H1 (cell line): ENCODE data around the gene CACNA1F. TPM values are rescaled to one million over a fixed set of nuclear protein-coding genes. Genes with fewer than 3 reads are reported as not detected.
A peak's percentile ranks its signal among the peaks of the same experiment; 100 is the strongest.

Experiments used
- CTCF ChIA-PET: fragments of 300-600 bp; sonication (Branson Sonifier 250); formaldehyde crosslinking; loops from one replicate; lab custom pipeline; 2021; ENCODE audit not compliant: partially characterized antibody; lab: Charles Lee
- POLR2A ChIA-PET: fragments of 300-600 bp; sonication (Branson Sonifier 250); formaldehyde crosslinking; loops from one replicate; lab custom pipeline; 2021; ENCODE audit warnings: inconsistent platforms; ENCODE audit not compliant: partially characterized antibody; lab: Charles Lee
- DNase-seq, 2 experiments: peaks; one replicate each; pipeline versions ENCODE4 v3.0.0 to v3.0.0-alpha.2; 2010 to 2022; ENCODE audit warnings: low spot score in 2 of 2, low read depth in 1 of 2, mixed read lengths in 1 of 2
- FAIRE-seq: peaks from 2 replicates; lab custom pipeline; 2011; peaks lifted over from hg19 to GRCh38; lab: Jason Lieb, UNC
- H2AFZ ChIP-seq: 2 replicates; pipeline ENCODE4 v1.8.1; 2012; ENCODE audit warnings: low read length, inconsistent platforms
- H2AK5ac ChIP-seq: 2 replicates; pipeline ENCODE4 v1.6.1; 2013; ENCODE audit warnings: low read depth, low read length
- H2BK120ac ChIP-seq: replicated peaks from 2 replicates; pipeline ENCODE3; 2013; ENCODE audit warnings: low read depth, low read length, inconsistent platforms
- H2BK12ac ChIP-seq: 2 replicates; pipeline ENCODE4 v1.6.1; 2013; ENCODE audit warnings: low read depth, low read length
- H2BK15ac ChIP-seq: 2 replicates; pipeline ENCODE4 v1.6.1; 2013; ENCODE audit warnings: low read length
- H2BK20ac ChIP-seq: 2 replicates; pipeline ENCODE4 v1.6.1; 2013; ENCODE audit warnings: low read length
- H2BK5ac ChIP-seq: 2 replicates; pipeline ENCODE4 v1.6.1; 2013; ENCODE audit warnings: low read depth, low read length
- H3K14ac ChIP-seq: 2 replicates; pipeline ENCODE4 v1.6.1; 2013; ENCODE audit warnings: inconsistent platforms; ENCODE audit not compliant: insufficient read length
- H3K18ac ChIP-seq: 2 replicates; pipeline ENCODE4 v1.6.1; 2013; ENCODE audit warnings: low read length; ENCODE audit errors: extremely low read depth
- H3K23ac ChIP-seq: 2 replicates; pipeline ENCODE4 v1.6.1; 2013; ENCODE audit warnings: inconsistent platforms; ENCODE audit not compliant: insufficient read length
- H3K23me2 ChIP-seq: 2 replicates; pipeline ENCODE4 v1.6.1; 2013; ENCODE audit warnings: low read depth, low read length
- H3K27ac ChIP-seq: 2 replicates; pipeline ENCODE4 v1.6.1; 2011; ENCODE audit warnings: low read depth, low read length, inconsistent platforms
- H3K27me3 ChIP-seq, 4 experiments: replicated peaks in 1 of 4; 1 replicate in 1 of 4; 2 replicates in 3 of 4; pipeline versions ENCODE4 v1.6.1 to v1.8.1; 2011 to 2013; ENCODE audit warnings: low read length in 3 of 4, mild to moderate bottlenecking in 3 of 4, inconsistent platforms in 2 of 4, mixed read lengths in 2 of 4, moderate library complexity in 1 of 4; ENCODE audit not compliant: control insufficient read depth in 3 of 4, insufficient read depth in 3 of 4; ENCODE audit errors: extremely low read depth in 1 of 4
- H3K36me3 ChIP-seq, 4 experiments: 2 replicates each; pipeline versions ENCODE4 v1.6.1 to v1.8.1; 2011 to 2013; ENCODE audit warnings: mild to moderate bottlenecking in 4 of 4, low read length in 3 of 4, moderate library complexity in 2 of 4, control low read depth in 1 of 4, inconsistent platforms in 1 of 4; ENCODE audit not compliant: insufficient read depth in 4 of 4, control insufficient read depth in 2 of 4
- H3K4ac ChIP-seq: replicated peaks from 2 replicates; pipeline ENCODE3; 2013; ENCODE audit warnings: low read length, low read depth, mixed read lengths, inconsistent platforms; ENCODE audit not compliant: insufficient read length
- H3K4me1 ChIP-seq, 4 experiments: replicated peaks in 1 of 4; 1 replicate in 1 of 4; 2 replicates in 3 of 4; pipeline versions ENCODE4 v1.6.1 to v1.8.1; 2011 to 2013; ENCODE audit warnings: low read length in 3 of 4, inconsistent platforms in 2 of 4, mixed read lengths in 1 of 4; ENCODE audit not compliant: insufficient read depth in 4 of 4, control insufficient read depth in 3 of 4
- H3K4me2 ChIP-seq, 2 experiments: 2 replicates each; pipeline versions ENCODE4 v1.6.1 to v1.8.1; 2011 to 2013; ENCODE audit warnings: low read depth in 2 of 2, low read length in 2 of 2, control low read depth in 1 of 2, inconsistent platforms in 1 of 2, mild to moderate bottlenecking in 1 of 2; ENCODE audit not compliant: insufficient read depth in 1 of 2
- H3K4me3 ChIP-seq, 4 experiments: fragments of 200-600, 300-600 bp in 1 of 4; sonication (generic), shearing (Covaris generic), sonication (Bioruptor Twin) in 1 of 4; 2 replicates each; pipeline versions ENCODE4 v1.5.1 to v1.8.1; 2011 to 2016; ENCODE audit warnings: low read length in 4 of 4, low read depth in 3 of 4, control low read depth in 2 of 4, inconsistent platforms in 2 of 4, mild to moderate bottlenecking in 2 of 4, mixed read lengths in 1 of 4, moderate library complexity in 1 of 4; ENCODE audit not compliant: insufficient read depth in 2 of 4; ENCODE audit errors: extremely low read depth in 1 of 4
- H3K56ac ChIP-seq: replicated peaks from 2 replicates; pipeline ENCODE3; 2013; ENCODE audit warnings: low read depth, mild to moderate bottlenecking, mixed read lengths, low read length, inconsistent platforms; ENCODE audit not compliant: insufficient read length
- H3K79me1 ChIP-seq: 2 replicates; pipeline ENCODE4 v1.6.1; 2013; ENCODE audit warnings: low read depth, low read length, control low read depth
- H3K79me2 ChIP-seq, 2 experiments: 2 replicates each; pipeline versions ENCODE4 v1.6.1 to v1.8.1; 2012 to 2013; ENCODE audit warnings: low read length in 2 of 2, mild to moderate bottlenecking in 2 of 2, inconsistent platforms in 1 of 2; ENCODE audit not compliant: insufficient read depth in 2 of 2, control insufficient read depth in 1 of 2
- H3K9ac ChIP-seq, 4 experiments: replicated peaks in 1 of 4; 1 replicate in 1 of 4; 2 replicates in 3 of 4; pipeline versions ENCODE4 v1.6.1 to v1.8.1; 2011 to 2013; ENCODE audit warnings: low read depth in 3 of 4, low read length in 3 of 4, control low read depth in 2 of 4, mild to moderate bottlenecking in 2 of 4, moderate library complexity in 2 of 4, inconsistent platforms in 1 of 4; ENCODE audit errors: extremely low read depth in 1 of 4
- H3K9me3 ChIP-seq, 2 experiments: 2 replicates each; pipeline versions ENCODE4 v1.6.1 to v1.8.1; 2012 to 2013; ENCODE audit warnings: mild to moderate bottlenecking in 2 of 2, moderate library complexity in 2 of 2, control low read depth in 1 of 2, inconsistent platforms in 1 of 2, low read depth in 1 of 2, low read length in 1 of 2, mixed read lengths in 1 of 2; ENCODE audit not compliant: insufficient read depth in 2 of 2
- H4K20me1 ChIP-seq, 2 experiments: replicated peaks in 1 of 2; 2 replicates each; pipeline versions ENCODE3 to v1.8.1; 2011 to 2013; ENCODE audit warnings: inconsistent platforms in 2 of 2, low read length in 2 of 2, mild to moderate bottlenecking in 1 of 2; ENCODE audit not compliant: insufficient read depth in 2 of 2, control insufficient read depth in 1 of 2
- H4K5ac ChIP-seq: 2 replicates; pipeline ENCODE4 v1.6.1; 2013; ENCODE audit warnings: low read length, low read depth, mixed read lengths, inconsistent platforms; ENCODE audit not compliant: insufficient read length
- H4K8ac ChIP-seq: 2 replicates; pipeline ENCODE4 v1.8.0; 2013; ENCODE audit warnings: mild to moderate bottlenecking, moderate library complexity, low read length, inconsistent platforms; ENCODE audit not compliant: insufficient read depth; ENCODE audit errors: extremely low read depth
- H4K91ac ChIP-seq: replicated peaks from 2 replicates; pipeline ENCODE3; 2013; ENCODE audit warnings: low read length, mixed read lengths, inconsistent platforms; ENCODE audit not compliant: insufficient read length
- CHD1 ChIP-seq: IDR thresholded peaks from 2 replicates; pipeline ENCODE4 v1.6.1; 2012; ENCODE audit warnings: low read depth, low read length, improper control_type of control experiment
- JUN ChIP-seq: IDR thresholded peaks from 2 replicates; pipeline ENCODE4 v1.6.1; 2011; ENCODE audit warnings: low read depth, mild to moderate bottlenecking, improper control_type of control experiment, low read length
- SIN3A ChIP-seq, 2 experiments: IDR thresholded peaks in 1 of 2; conservative IDR thresholded peaks in 1 of 2; 2 replicates each; pipeline ENCODE4 v1.6.1; 2011 to 2012; ENCODE audit warnings: low read length in 2 of 2, improper control_type of control experiment in 1 of 2, low read depth in 1 of 2, mild to moderate bottlenecking in 1 of 2
- SIX5 ChIP-seq: IDR thresholded peaks from 2 replicates; pipeline ENCODE4 v1.6.1; 2011; ENCODE audit warnings: mild to moderate bottlenecking, low read depth, low read length
- SUZ12 ChIP-seq: fragments of 200-600 bp; sonication (generic); IDR thresholded peaks from 2 replicates; pipeline ENCODE4 v1.6.1; 2012; ENCODE audit warnings: mild to moderate bottlenecking, inconsistent platforms, low read length, moderate library complexity, mixed read lengths
- YY1 ChIP-seq: IDR thresholded peaks from 2 replicates; pipeline ENCODE4 v1.6.1; 2011; ENCODE audit warnings: low read depth, mild to moderate bottlenecking, low read length
- WGBS, 2 experiments: shearing (Covaris generic) in 1 of 2; methylation state at CpG; one replicate each; pipeline versions ENCODE4 v1.1.6 to v1.1.7; 2013 to 2015; ENCODE audit warnings: low lambda C conversion rate in 2 of 2, mixed read lengths in 2 of 2, inconsistent platforms in 1 of 2, low coverage in 1 of 2, missing lambda C conversion rate in 1 of 2; ENCODE audit not compliant: insufficient replicate concordance in 2 of 2, insufficient coverage in 1 of 2, insufficient read length in 1 of 2; ENCODE audit errors: extremely low coverage in 1 of 2, missing lambda C conversion rate in 1 of 2; 5-methylcytosine and 5-hydroxymethylcytosine counted together
- polyA plus RNA-seq, 7 experiments: library from polyadenylated mRNA; depleted of rRNA in 3 of 7; stranded (reverse) in 5 of 7; unstranded in 2 of 7; fragments of >200 nt in 5 of 7; fragments of 200-250 nt in 2 of 7; gene quantifications; 1 replicate in 5 of 7; 2 replicates in 1 of 7; 4 replicates in 1 of 7; pipeline versions ENCODE4 v1.2.1 to v1.2.3, GENCODE V29; 2011 to 2013; ENCODE audit warnings: missing spikeins in 2 of 7, mixed read lengths in 2 of 7
- total RNA-seq: library from RNA; stranded (reverse); fragmentation: NEBNext Ultra II Directional; extraction: Animal tissue kit (Norgen Biotek cat#: 25700); gene quantifications from 2 replicates; pipeline ENCODE4 v1.2.1, GENCODE V29; 2021
- TF ChIP-seq, protein P1 (sequence below): IDR thresholded peaks from 2 replicates; pipeline ENCODE4 v1.6.1; 2011; ENCODE audit warnings: low read depth, mild to moderate bottlenecking, low read length; ENCODE audit not compliant: insufficient read depth

Gene CACNA1F
- total and polyA plus RNA-seq, 2 of the 8 experiments (the other 6 are each of a cell fraction or from before 2014, with no cell fraction given): 0.59 to 0.84 TPM

DNA sequence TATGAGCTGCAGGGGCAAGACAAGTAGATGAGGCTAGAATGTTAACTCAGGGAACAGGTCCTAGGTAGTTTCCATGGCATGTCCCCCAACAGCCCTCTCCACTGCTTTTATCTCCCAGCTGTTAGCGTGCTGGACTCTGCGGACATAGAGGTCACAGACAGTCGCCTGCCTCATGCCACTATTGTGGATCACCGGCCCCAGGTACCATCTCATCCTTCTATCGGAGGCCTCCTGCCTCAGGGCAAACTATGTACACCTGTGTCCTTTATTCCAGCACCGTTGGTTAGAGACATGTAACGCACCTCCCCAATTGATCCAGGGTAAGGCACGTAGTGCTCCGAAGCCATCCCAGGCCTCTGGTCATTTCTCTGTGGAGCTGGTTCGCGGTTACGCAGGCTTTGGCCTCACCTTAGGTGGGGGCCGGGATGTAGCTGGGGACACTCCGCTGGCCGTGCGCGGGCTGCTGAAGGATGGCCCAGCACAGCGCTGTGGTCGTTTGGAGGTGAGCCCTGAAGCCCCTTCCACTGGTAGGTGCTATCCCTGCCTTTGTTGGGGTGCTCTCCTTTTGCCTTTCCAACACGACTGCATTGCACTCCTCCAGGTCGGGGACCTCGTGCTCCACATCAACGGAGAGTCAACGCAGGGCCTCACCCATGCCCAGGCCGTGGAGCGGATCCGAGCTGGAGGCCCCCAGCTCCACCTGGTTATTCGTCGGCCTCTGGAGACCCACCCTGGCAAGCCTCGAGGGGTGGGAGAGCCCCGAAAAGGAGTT is 68.4 kb downstream of the CACNA1F start:
- H3K18ac ChIP-seq: no peak overlapping the region
- H2AK5ac ChIP-seq: no peak overlapping the region
- ChIA-PET POLR2A (interaction anchor here (0.7 to 1.2 kb wide), 2 partner anchors 22 to 26 kb away, joined by 3 read pairs; no protein-coding TSS in a partner anchor), CTCF (interaction anchor here (1.1 to 5.0 kb wide), 4 partner anchors 9 to 28 kb away, joined by 4 to 14 read pairs (median 6); no protein-coding TSS in a partner anchor)
- TF ChIP-seq, protein P1, sequence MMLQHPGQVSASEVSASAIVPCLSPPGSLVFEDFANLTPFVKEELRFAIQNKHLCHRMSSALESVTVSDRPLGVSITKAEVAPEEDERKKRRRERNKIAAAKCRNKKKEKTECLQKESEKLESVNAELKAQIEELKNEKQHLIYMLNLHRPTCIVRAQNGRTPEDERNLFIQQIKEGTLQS: no peak
- TF ChIP-seq SIN3A (conservative IDR thresholded peaks at IDR 0.05 in 1 of 2, IDR thresholded peaks at IDR 0.05 in 1 of 2; ENCODE audit: low read depth in 1 of 2, low read length in 2 of 2) (no peak), JUN (no peak), SIX5 (no peak), YY1 (no peak), SUZ12 (no peak), CHD1 (no peak)
- peak overlapping the region; percentile 10 for H3K56ac ChIP-seq
- no peak overlapping the region for H3K4ac ChIP-seq
- no peak overlapping the region for H3K27ac ChIP-seq
- peak overlapping the region in 1 of 2 experiments; percentile 22; a peak in 1 of 4 replicates for H3K4me2 ChIP-seq
- no peak overlapping the region for H2BK12ac ChIP-seq
- no peaks in the 10 kb centered on the region for H3K9me3 ChIP-seq
- no peak overlapping the region for H2BK120ac ChIP-seq
- WGBS, 2 experiments: 89% methylated on average over 18 of the region's 31 CpGs; no CpG with 5 or more reads in 1 of the 2 experiments
- H3K36me3 ChIP-seq: no peaks in the 10 kb centered on the region
- no peaks in the 10 kb centered on the region for H4K20me1 ChIP-seq
- no peak overlapping the region for H3K9ac ChIP-seq
- no peak overlapping the region for H3K14ac ChIP-seq
- DNase-seq (no peak), FAIRE-seq (no peak)
- no peaks in the 10 kb centered on the region for H3K79me2 ChIP-seq
- no peak overlapping the region for H2BK5ac ChIP-seq
- no peak overlapping the region for H4K5ac ChIP-seq
- peak overlapping the region in 1 of 4 experiments; percentile 64; a peak in 1 of 8 replicates for H3K4me3 ChIP-seq
- peaks cover 0 to 12% (median 4%) of the 10 kb centered on the region in 4 experiments; a peak in 4 of 7 replicates for H3K4me1 ChIP-seq
- peaks cover 9% of the 10 kb centered on the region; the same call in 1 of the 2 replicates for H3K23me2 ChIP-seq
- H4K8ac ChIP-seq: no peak overlapping the region
- no peak overlapping the region for H3K23ac ChIP-seq
- H3K27me3 ChIP-seq: peaks cover 0 to 8% (median 4%) of the 10 kb centered on the region in 4 experiments; a peak in 4 of 7 replicates
- no peak overlapping the region for H2BK20ac ChIP-seq
- H2BK15ac ChIP-seq: no peak overlapping the region
- no peaks in the 10 kb centered on the region for H3K79me1 ChIP-seq
- H2AFZ ChIP-seq: no peak overlapping the region
- no peak overlapping the region for H4K91ac ChIP-seq
